NCI-H146 treated with DMSO at 0.1 percent for 48 hours (cell line): ENCODE data around the gene BPI.
"Not testable (repeated sequence)": the region's sequence is repeated elsewhere in the genome, so short reads cannot be mapped to it uniquely, and the experiment has no call there.

Source experiments
- DNase-seq: peaks from one replicate; lab custom pipeline; 2025; ENCODE audit not compliant: unreplicated experiment; lab: John Stamatoyannopoulos, UW

The BPI gene

GRCh38 chr20:38303908-38304379 is at the start of gene BPI:
Gene BPI (plus strand): TSS chr20:38304156. CDS start chr20:38304224, 68 bp downstream.
- no peak for DNase-seq

GRCh38 chr20:38254621-38255020 is 49.3 kb upstream of the BPI start:
- not testable (repeated sequence) for DNase-seq

- no peak for DNase-seq
These were observed 48.6 kb upstream of the BPI start for GRCh38 chr20:38255393-38255792.

GRCh38 chr20:38256021-38256420 is 47.9 kb upstream of the BPI start:
- no peak for DNase-seq

GRCh38 chr20:38256966-38257365 is 47.0 kb upstream of the BPI start:
- DNase-seq: no peak

GRCh38 chr20:38258545-38259215 is 45.3 kb upstream of the BPI start:
- DNase-seq: no peak

- no peak for DNase-seq
These were observed 44.0 kb upstream of the BPI start for GRCh38 chr20:38260025-38260377.

GRCh38 chr20:38260378-38261053 is 43.4 kb upstream of the BPI start, which contains the start of gene KIAA1755:
Gene KIAA1755 (minus strand): TSS chr20:38260735. CDS start chr20:38260500, 235 bp downstream.
- no peak for DNase-seq

- DNase-seq: no peak
These were observed 42.9 kb upstream of the BPI start for GRCh38 chr20:38261054-38261390.

- no peak for DNase-seq
These were observed 41.0 kb upstream of the BPI start for GRCh38 chr20:38262931-38263330.

- no peak for DNase-seq
These were observed 37.5 kb upstream of the BPI start for GRCh38 chr20:38266426-38266825.

- no peak for DNase-seq
These were observed 36.7 kb upstream of the BPI start for GRCh38 chr20:38267296-38267695.

GRCh38 chr20:38267901-38268514 is 35.9 kb upstream of the BPI start:
- DNase-seq: no peak

- DNase-seq: no peak
These were observed 34.9 kb upstream of the BPI start for GRCh38 chr20:38269040-38269439.

- no peak for DNase-seq
These were observed 34.2 kb upstream of the BPI start for GRCh38 chr20:38269715-38270114.

GRCh38 chr20:38270869-38271605 is 32.9 kb upstream of the BPI start:
- no peak for DNase-seq

GRCh38 chr20:38271608-38272120 is 32.3 kb upstream of the BPI start:
- no peak for DNase-seq

- no peak for DNase-seq
These were observed 31.6 kb upstream of the BPI start for GRCh38 chr20:38272398-38272797.

GRCh38 chr20:38272961-38273360 is 31.0 kb upstream of the BPI start:
- DNase-seq: no peak

GRCh38 chr20:38275815-38276550 is 28.0 kb upstream of the BPI start:
- DNase-seq: no peak

- no peak for DNase-seq
These were observed 26.7 kb upstream of the BPI start for GRCh38 chr20:38277285-38277684.
